Gastroesophageal sphincter (tissue), 4 donors: ENCODE results near the gene THUMPD2. TPM values are rescaled to one million over a fixed set of nuclear protein-coding genes. Genes with fewer than 3 reads are reported as not detected.
"Not testable (repeated sequence)": the region's sequence is repeated elsewhere in the genome, so short reads cannot be mapped to it uniquely, and the experiment has no call there.

Source experiments
- ATAC-seq: fragments of 150-250 bp; one replicate; pipeline ENCODE4 v1.9.1; 2016; ENCODE audit warnings: mild to moderate bottlenecking, moderate library complexity
- H3K27ac ChIP-seq, 4 donors: fragments of 200-600 bp; sonication (generic) in 3 of 4; 1 replicate in 3 of 4; 2 replicates in 1 of 4; pipeline ENCODE4 v1.5.1; 2016 to 2019
- H3K27me3 ChIP-seq: fragments of 200-600 bp; sonication (generic); one replicate; pipeline ENCODE4 v1.5.1; 2019
- H3K36me3 ChIP-seq, 2 donors: fragments of 200-600 bp; sonication (generic); one replicate each; pipeline ENCODE4 v1.5.1; 2019; ENCODE audit warnings: control low read depth in 1 of 2
- H3K4me1 ChIP-seq, 3 donors: fragments of 200-600 bp; sonication (generic); 1 replicate in 2 of 3; 2 replicates in 1 of 3; pipeline ENCODE4 v1.5.1; 2016 to 2019; ENCODE audit warnings: control low read depth in 2 of 3
- H3K4me3 ChIP-seq, 2 donors: fragments of 200-600 bp; sonication (generic); one replicate each; pipeline ENCODE4 v1.5.1; 2019; ENCODE audit warnings: mild to moderate bottlenecking in 1 of 2, moderate library complexity in 1 of 2
- H3K9me3 ChIP-seq, 3 donors: fragments of 200-600 bp; sonication (generic); one replicate each; pipeline ENCODE4 v1.5.1; 2017 to 2019; ENCODE audit warnings: control low read depth in 2 of 3
- CTCF ChIP-seq, 4 experiments: fragments of 200-600 bp in 2 of 4; fragments of 450-650 bp in 2 of 4; sonication (generic) in 1 of 4; IDR thresholded peaks; one replicate each; pipeline ENCODE4 v1.5.1; 2017 to 2019; ENCODE audit warnings: antibody characterized with exemption in 4 of 4, mild to moderate bottlenecking in 2 of 4, moderate library complexity in 2 of 4
- EP300 ChIP-seq: sonication (generic); formaldehyde crosslinking; IDR thresholded peaks from one replicate; pipeline ENCODE4 v1.6.1; 2017; ENCODE audit warnings: antibody characterized with exemption, mild to moderate bottlenecking
- POLR2A ChIP-seq, 2 donors: fragments of 450-650 bp; IDR thresholded peaks; one replicate each; pipeline ENCODE4 v1.6.1; 2017; ENCODE audit warnings: antibody characterized with exemption in 2 of 2, mild to moderate bottlenecking in 2 of 2, moderate library complexity in 1 of 2
- POLR2AphosphoS5 ChIP-seq: sonication (generic); formaldehyde crosslinking; IDR thresholded peaks from one replicate; pipeline ENCODE4 v1.6.1; 2017; ENCODE audit warnings: antibody characterized with exemption
- WGBS, 2 donors: methylation state at CpG; one replicate each; pipeline ENCODE4 v1.1.5; 2018; ENCODE audit warnings: low coverage in 1 of 2; 5-methylcytosine and 5-hydroxymethylcytosine counted together
- total RNA-seq, 4 donors: library from RNA; depleted of rRNA; stranded (reverse); fragments of >200 nt; gene quantifications; one replicate each; pipeline ENCODE4 v1.1.0, GENCODE V29; 2016

THUMPD2 gene
- total RNA-seq, 4 donors from 2014 or later, result 9.3 to 60.1 (median 13.6) TPM

GRCh38 chr2:39803839-39804238 is 24.8 kb upstream of the THUMPD2 start:
- H3K27ac ChIP-seq, result no peak overlapping the region
- peaks cover 0 to 22% (median 0%) of the 10 kb centered on the region in 3 donors for H3K9me3 ChIP-seq
- TF ChIP-seq CTCF (IDR thresholded peaks at IDR 0.05) (no peak), POLR2A (IDR thresholded peaks at IDR 0.05) (no peak), EP300 (no peak), POLR2AphosphoS5 (no peak)
- no peak for ATAC-seq
- no peaks in the 10 kb centered on the region for H3K4me1 ChIP-seq
- no peak overlapping the region for H3K4me3 ChIP-seq
- WGBS, 2 donors, result 92 to 100% methylated on average over 1 of the region's 1 CpG
- H3K36me3 ChIP-seq, result no peaks in the 10 kb centered on the region
- no peaks in the 10 kb centered on the region for H3K27me3 ChIP-seq

- H3K27me3 ChIP-seq, result no peaks in the 10 kb centered on the region
- H3K27ac ChIP-seq, result no peak overlapping the region
- WGBS, 2 donors, result 84 to 100% methylated on average over 2 to 4 of the region's 4 CpGs
- no peak for TF ChIP-seq EP300
- TF ChIP-seq CTCF (IDR thresholded peaks at IDR 0.05), result no peak
- no peak for TF ChIP-seq POLR2A (IDR thresholded peaks at IDR 0.05)
- TF ChIP-seq POLR2AphosphoS5, result no peak
- H3K36me3 ChIP-seq, result no peaks in the 10 kb centered on the region
- no peak overlapping the region for H3K4me3 ChIP-seq
- no peaks in the 10 kb centered on the region for H3K4me1 ChIP-seq
- H3K9me3 ChIP-seq, result peaks cover 0 to 22% (median 0%) of the 10 kb centered on the region in 3 donors
- no peak for ATAC-seq
These were observed 21.7 kb upstream of the THUMPD2 start for GRCh38 chr2:39800752-39801151.

- H3K36me3 ChIP-seq, result no peaks in the 10 kb centered on the region
- H3K9me3 ChIP-seq, result no peaks in the 10 kb centered on the region
- TF ChIP-seq EP300 (no peak), POLR2AphosphoS5 (no peak), CTCF (IDR thresholded peaks at IDR 0.05) (no peak), POLR2A (IDR thresholded peaks at IDR 0.05) (no peak)
- H3K4me1 ChIP-seq, result no peaks in the 10 kb centered on the region
- no peak overlapping the region for H3K4me3 ChIP-seq
- WGBS, 2 donors, result 100% methylated on average over 1 of the region's 1 CpG; no CpG with 5 or more reads in 1 of the 2 donors
- H3K27ac ChIP-seq, result no peak overlapping the region
- no peaks in the 10 kb centered on the region for H3K27me3 ChIP-seq
- ATAC-seq, result no peak
These were observed 17.1 kb upstream of the THUMPD2 start for GRCh38 chr2:39796134-39796533.

GRCh38 chr2:39790216-39790818 is 11.3 kb upstream of the THUMPD2 start:
- ATAC-seq, H3K27me3 ChIP-seq, H3K9me3 ChIP-seq, H3K27ac ChIP-seq, H3K36me3 ChIP-seq, H3K4me1 ChIP-seq, H3K4me3 ChIP-seq: not testable (repeated sequence)
- 92 to 93% methylated on average over 11 to 12 of the region's 12 CpGs for WGBS, 2 donors

DNA sequence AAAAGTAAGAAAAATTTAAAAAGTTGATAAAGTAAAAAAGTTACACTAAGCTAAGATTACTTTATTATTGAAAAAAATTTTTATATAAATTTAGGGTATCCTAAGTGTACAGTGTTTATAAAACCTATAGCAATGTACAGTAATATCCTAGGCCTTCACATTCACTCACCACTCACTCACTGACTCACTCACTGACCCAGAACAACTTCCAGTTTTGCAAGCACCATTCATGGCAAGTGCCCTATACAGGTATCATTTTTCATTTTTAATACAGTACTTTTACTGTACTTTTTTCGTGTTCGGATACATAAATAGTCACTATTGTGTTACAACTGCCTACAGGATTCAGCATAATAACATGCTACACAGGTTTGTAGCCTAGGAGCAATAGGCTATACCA is 8.9 kb upstream of the THUMPD2 start:
- no peak for ATAC-seq
- no peaks in the 10 kb centered on the region for H3K4me1 ChIP-seq
- no peaks in the 10 kb centered on the region for H3K27me3 ChIP-seq
- no peak overlapping the region for H3K27ac ChIP-seq
- no peak for TF ChIP-seq POLR2AphosphoS5
- no peak for TF ChIP-seq CTCF (IDR thresholded peaks at IDR 0.05)
- no peak for TF ChIP-seq EP300
- no peak for TF ChIP-seq POLR2A (IDR thresholded peaks at IDR 0.05)
- no peak overlapping the region for H3K4me3 ChIP-seq
- H3K9me3 ChIP-seq, result peaks cover 0 to 8% (median 0%) of the 10 kb centered on the region in 3 donors
- H3K36me3 ChIP-seq, result no peaks in the 10 kb centered on the region
- 89 to 96% methylated on average over 2 of the region's 2 CpGs for WGBS, 2 donors
